ENCODE data around the gene TSPOAP1. TPM values are rescaled to one million over a fixed set of nuclear protein-coding genes. Genes with fewer than 3 reads are reported as not detected.

The TSPOAP1 gene
- total and polyA plus RNA-seq, 2 of the 13 experiments (the other 11 are each of a cell fraction or from before 2014, with no cell fraction given), result not detected

DNA sequence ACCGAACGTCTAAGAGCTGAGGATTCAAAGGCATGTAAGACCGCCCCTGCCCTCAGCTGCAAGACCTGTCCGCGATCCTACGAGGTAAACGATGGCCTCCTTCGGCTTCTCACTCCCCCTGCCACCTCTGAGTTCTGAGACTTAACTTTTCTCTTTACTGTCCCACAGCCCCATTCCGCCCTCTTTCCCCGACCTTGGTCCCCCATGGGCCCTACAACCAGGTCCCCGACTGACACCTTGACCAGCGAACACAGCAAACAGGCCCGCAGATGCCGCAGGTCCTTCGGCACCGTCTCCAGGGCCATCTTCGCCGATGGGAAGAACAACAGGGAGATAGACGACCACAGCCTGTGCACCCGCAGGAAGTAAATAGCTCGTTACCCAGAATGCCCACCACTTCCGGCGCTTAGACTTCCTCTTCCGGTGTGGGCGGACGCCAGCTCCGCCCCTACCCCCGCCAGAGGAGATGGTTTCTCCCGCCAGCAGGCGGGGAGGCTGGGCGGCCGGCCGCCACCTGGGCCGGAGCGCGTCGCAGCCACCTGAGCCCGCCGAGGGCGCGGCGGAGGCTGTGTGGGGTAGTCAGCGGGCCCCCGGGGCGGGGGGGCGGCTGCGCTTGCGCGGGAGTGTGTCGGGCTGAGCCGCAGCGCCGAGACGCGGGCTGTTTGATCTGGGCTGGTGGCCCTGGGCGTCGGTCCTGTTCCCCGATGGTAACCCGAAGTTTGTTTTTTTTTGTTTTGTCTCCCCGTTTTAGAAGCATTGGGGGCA is 23.4 kb upstream of the TSPOAP1 start, which contains the start of gene SUPT4H1 (continued):
- TF ChIP-seq, protein P1, sequence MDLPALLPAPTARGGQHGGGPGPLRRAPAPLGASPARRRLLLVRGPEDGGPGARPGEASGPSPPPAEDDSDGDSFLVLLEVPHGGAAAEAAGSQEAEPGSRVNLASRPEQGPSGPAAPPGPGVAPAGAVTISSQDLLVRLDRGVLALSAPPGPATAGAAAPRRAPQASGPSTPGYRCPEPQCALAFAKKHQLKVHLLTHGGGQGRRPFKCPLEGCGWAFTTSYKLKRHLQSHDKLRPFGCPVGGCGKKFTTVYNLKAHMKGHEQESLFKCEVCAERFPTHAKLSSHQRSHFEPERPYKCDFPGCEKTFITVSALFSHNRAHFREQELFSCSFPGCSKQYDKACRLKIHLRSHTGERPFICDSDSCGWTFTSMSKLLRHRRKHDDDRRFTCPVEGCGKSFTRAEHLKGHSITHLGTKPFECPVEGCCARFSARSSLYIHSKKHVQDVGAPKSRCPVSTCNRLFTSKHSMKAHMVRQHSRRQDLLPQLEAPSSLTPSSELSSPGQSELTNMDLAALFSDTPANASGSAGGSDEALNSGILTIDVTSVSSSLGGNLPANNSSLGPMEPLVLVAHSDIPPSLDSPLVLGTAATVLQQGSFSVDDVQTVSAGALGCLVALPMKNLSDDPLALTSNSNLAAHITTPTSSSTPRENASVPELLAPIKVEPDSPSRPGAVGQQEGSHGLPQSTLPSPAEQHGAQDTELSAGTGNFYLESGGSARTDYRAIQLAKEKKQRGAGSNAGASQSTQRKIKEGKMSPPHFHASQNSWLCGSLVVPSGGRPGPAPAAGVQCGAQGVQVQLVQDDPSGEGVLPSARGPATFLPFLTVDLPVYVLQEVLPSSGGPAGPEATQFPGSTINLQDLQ (CRISPR knock-in tag; IDR thresholded peaks at IDR 0.05), result peak; percentile 82; the same call in 1 of the 2 replicates
- TF ChIP-seq, protein P2, sequence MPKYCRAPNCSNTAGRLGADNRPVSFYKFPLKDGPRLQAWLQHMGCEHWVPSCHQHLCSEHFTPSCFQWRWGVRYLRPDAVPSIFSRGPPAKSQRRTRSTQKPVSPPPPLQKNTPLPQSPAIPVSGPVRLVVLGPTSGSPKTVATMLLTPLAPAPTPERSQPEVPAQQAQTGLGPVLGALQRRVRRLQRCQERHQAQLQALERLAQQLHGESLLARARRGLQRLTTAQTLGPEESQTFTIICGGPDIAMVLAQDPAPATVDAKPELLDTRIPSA (CRISPR knock-in tag; IDR thresholded peaks at IDR 0.05; ENCODE audit: borderline replicate concordance), result no peak
- TF ChIP-seq EEA1 (CRISPR knock-in tag; IDR thresholded peaks at IDR 0.05; ENCODE audit: borderline replicate concordance) (peak; percentile 90; the same call in 1 of the 2 replicates), SNRNP70 (IDR thresholded peaks at IDR 0.05; ENCODE audit: low read depth, low read length) (no peak), MEIS2 (CRISPR knock-in tag; IDR thresholded peaks at IDR 0.05) (peak; percentile 92), TBX2 (CRISPR knock-in tag; IDR thresholded peaks at IDR 0.05; ENCODE audit: borderline replicate concordance) (peak; percentile 90), BRCA1 (CRISPR knock-in tag; IDR thresholded peaks at IDR 0.05) (peak; percentile 90; the same call in 1 of the 2 replicates), ZKSCAN8 (CRISPR knock-in tag; IDR thresholded peaks at IDR 0.05; ENCODE audit: borderline replicate concordance) (no peak), PHF8 (CRISPR knock-in tag; IDR thresholded peaks at IDR 0.05) (peak; percentile 91), ZNF557 (CRISPR knock-in tag; IDR thresholded peaks at IDR 0.05) (peak; percentile 74; the same call in 1 of the 2 replicates), NFKB2 (CRISPR knock-in tag; IDR thresholded peaks at IDR 0.05; ENCODE audit: borderline replicate concordance) (peak; percentile 92; the same call in 1 of the 2 replicates), ARID2 (CRISPR knock-in tag; IDR thresholded peaks at IDR 0.05; ENCODE audit: borderline replicate concordance) (no peak), ZNF747 (CRISPR knock-in tag; IDR thresholded peaks at IDR 0.05; ENCODE audit: borderline replicate concordance) (peak; percentile 78; the same call in 1 of the 2 replicates), ZBTB8A (CRISPR knock-in tag; IDR thresholded peaks at IDR 0.05; ENCODE audit: borderline replicate concordance, low read depth) (no peak)
- TF ChIP-seq, protein P3, sequence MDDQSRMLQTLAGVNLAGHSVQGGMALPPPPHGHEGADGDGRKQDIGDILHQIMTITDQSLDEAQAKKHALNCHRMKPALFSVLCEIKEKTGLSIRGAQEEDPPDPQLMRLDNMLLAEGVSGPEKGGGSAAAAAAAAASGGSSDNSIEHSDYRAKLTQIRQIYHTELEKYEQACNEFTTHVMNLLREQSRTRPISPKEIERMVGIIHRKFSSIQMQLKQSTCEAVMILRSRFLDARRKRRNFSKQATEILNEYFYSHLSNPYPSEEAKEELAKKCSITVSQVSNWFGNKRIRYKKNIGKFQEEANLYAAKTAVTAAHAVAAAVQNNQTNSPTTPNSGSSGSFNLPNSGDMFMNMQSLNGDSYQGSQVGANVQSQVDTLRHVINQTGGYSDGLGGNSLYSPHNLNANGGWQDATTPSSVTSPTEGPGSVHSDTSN (CRISPR knock-in tag; IDR thresholded peaks at IDR 0.05; ENCODE audit: borderline replicate concordance), result no peak
- TF ChIP-seq, protein P4, sequence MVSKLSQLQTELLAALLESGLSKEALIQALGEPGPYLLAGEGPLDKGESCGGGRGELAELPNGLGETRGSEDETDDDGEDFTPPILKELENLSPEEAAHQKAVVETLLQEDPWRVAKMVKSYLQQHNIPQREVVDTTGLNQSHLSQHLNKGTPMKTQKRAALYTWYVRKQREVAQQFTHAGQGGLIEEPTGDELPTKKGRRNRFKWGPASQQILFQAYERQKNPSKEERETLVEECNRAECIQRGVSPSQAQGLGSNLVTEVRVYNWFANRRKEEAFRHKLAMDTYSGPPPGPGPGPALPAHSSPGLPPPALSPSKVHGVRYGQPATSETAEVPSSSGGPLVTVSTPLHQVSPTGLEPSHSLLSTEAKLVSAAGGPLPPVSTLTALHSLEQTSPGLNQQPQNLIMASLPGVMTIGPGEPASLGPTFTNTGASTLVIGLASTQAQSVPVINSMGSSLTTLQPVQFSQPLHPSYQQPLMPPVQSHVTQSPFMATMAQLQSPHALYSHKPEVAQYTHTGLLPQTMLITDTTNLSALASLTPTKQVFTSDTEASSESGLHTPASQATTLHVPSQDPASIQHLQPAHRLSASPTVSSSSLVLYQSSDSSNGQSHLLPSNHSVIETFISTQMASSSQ (IDR thresholded peaks at IDR 0.05; ENCODE audit: low read depth), result peak; percentile 35; the same call in 1 of the 2 replicates
- TF ChIP-seq, protein P4 (CRISPR knock-in tag; IDR thresholded peaks at IDR 0.05; ENCODE audit: borderline replicate concordance), result peak; percentile 88

All from HepG2 (cell line).